Stimulated activated CD8-positive, alpha-beta memory T cell treated with anti-CD3 and anti-CD28 coated beads, Interleukin-7, amount 100 ng/mL, for 24 hours (primary cell): ENCODE data around the gene NLGN1.

Experiments
- DNase-seq: peaks from one replicate; pipeline ENCODE4 v3.0.0-alpha.2; 2020; ENCODE audit warnings: low read depth

The NLGN1 gene

GRCh38 chr3:173912126-173912525 is 514.6 kb downstream of the NLGN1 start:
- DNase-seq: no peak

GRCh38 chr3:173913397-173913796 is 515.9 kb downstream of the NLGN1 start:
- DNase-seq: no peak

GRCh38 chr3:173913974-173914421 is 516.5 kb downstream of the NLGN1 start:
- DNase-seq: no peak

GRCh38 chr3:173916799-173917198 is 519.3 kb downstream of the NLGN1 start:
- DNase-seq: no peak

GRCh38 chr3:173920386-173920785 is 522.8 kb downstream of the NLGN1 start:
- DNase-seq: no peak

GRCh38 chr3:173921732-173922131 is 524.2 kb downstream of the NLGN1 start:
- no peak for DNase-seq

GRCh38 chr3:173923204-173923603 is 525.7 kb downstream of the NLGN1 start:
- DNase-seq: no peak

- no peak for DNase-seq
These were observed 532.7 kb downstream of the NLGN1 start for GRCh38 chr3:173930251-173930650.

- DNase-seq: no peak
These were observed 535.1 kb downstream of the NLGN1 start for GRCh38 chr3:173932624-173933023.

GRCh38 chr3:173933113-173933512 is 535.6 kb downstream of the NLGN1 start:
- DNase-seq: no peak

- no peak for DNase-seq
These were observed 538.8 kb downstream of the NLGN1 start for GRCh38 chr3:173936316-173936715.

GRCh38 chr3:173938159-173938558 is 540.6 kb downstream of the NLGN1 start:
- no peak for DNase-seq

- no peak for DNase-seq
These were observed 541.1 kb downstream of the NLGN1 start for GRCh38 chr3:173938616-173939015.

- no peak for DNase-seq
These were observed 541.8 kb downstream of the NLGN1 start for GRCh38 chr3:173939331-173939730.

- no peak for DNase-seq
These were observed 545.7 kb downstream of the NLGN1 start for GRCh38 chr3:173943264-173943663.

- DNase-seq: no peak
These were observed 547.6 kb downstream of the NLGN1 start for GRCh38 chr3:173945170-173945569.

GRCh38 chr3:173945806-173946205 is 548.3 kb downstream of the NLGN1 start:
- no peak for DNase-seq

GRCh38 chr3:173954647-173955046 is 557.1 kb downstream of the NLGN1 start:
- no peak for DNase-seq

- DNase-seq: no peak
These were observed 560.1 kb downstream of the NLGN1 start for GRCh38 chr3:173957646-173958045.

GRCh38 chr3:173958805-173959204 is 561.3 kb downstream of the NLGN1 start:
- DNase-seq: no peak

GRCh38 chr3:173970281-173970680 is 572.7 kb downstream of the NLGN1 start:
- no peak for DNase-seq

GRCh38 chr3:173976281-173976680 is 578.7 kb downstream of the NLGN1 start:
- no peak for DNase-seq

- DNase-seq: no peak
These were observed 580.2 kb downstream of the NLGN1 start for GRCh38 chr3:173977747-173978146.

- no peak for DNase-seq
These were observed 585.8 kb downstream of the NLGN1 start for GRCh38 chr3:173983343-173983742.

- no peak for DNase-seq
These were observed 589.4 kb downstream of the NLGN1 start for GRCh38 chr3:173986861-173987410.
